HG02798 (cell line): ENCODE results near the gene RCL1.

Source experiments
- ATAC-seq: cut with Tn5 transposase; IDR thresholded peaks from one replicate; pipeline ENCODE4 v1.9.1; 2021; ENCODE audit warnings: mild to moderate bottlenecking; ENCODE audit not compliant: unreplicated experiment, poor library complexity

Gene RCL1

GRCh38 chr9:4804531-4805016 lies 11.8 kb downstream of the RCL1 start:
- ATAC-seq: no peak

GRCh38 chr9:4805191-4805918 lies 12.6 kb downstream of the RCL1 start:
- no peak for ATAC-seq

GRCh38 chr9:4810565-4810964 lies 17.8 kb downstream of the RCL1 start:
- ATAC-seq: no peak

GRCh38 chr9:4811824-4812223 lies 19.1 kb downstream of the RCL1 start:
- no peak for ATAC-seq

- ATAC-seq: no peak
Measured at GRCh38 chr9:4812858-4813257, 20.1 kb downstream of the RCL1 start.

GRCh38 chr9:4814913-4815312 lies 22.2 kb downstream of the RCL1 start:
- ATAC-seq: peak; percentile 68

- peak; percentile 48 for ATAC-seq
Measured at GRCh38 chr9:4815381-4815956, 22.7 kb downstream of the RCL1 start.

- no peak for ATAC-seq
Measured at GRCh38 chr9:4820168-4820567, 27.4 kb downstream of the RCL1 start.

- ATAC-seq: no peak
Measured at GRCh38 chr9:4821133-4821532, 28.4 kb downstream of the RCL1 start.

- no peak for ATAC-seq
Measured at GRCh38 chr9:4822057-4822456, 29.3 kb downstream of the RCL1 start.

- no peak for ATAC-seq
Measured at GRCh38 chr9:4826417-4827166, 33.8 kb downstream of the RCL1 start.

- ATAC-seq: no peak
Measured at GRCh38 chr9:4827224-4827623, 34.5 kb downstream of the RCL1 start.

GRCh38 chr9:4828761-4829160 lies 36.0 kb downstream of the RCL1 start:
- ATAC-seq: no peak

- ATAC-seq: no peak
Measured at GRCh38 chr9:4829969-4830368, 37.2 kb downstream of the RCL1 start.

GRCh38 chr9:4830699-4831098 lies 38.0 kb downstream of the RCL1 start:
- no peak for ATAC-seq

- ATAC-seq: no peak
Measured at GRCh38 chr9:4831119-4831518, 38.4 kb downstream of the RCL1 start.

GRCh38 chr9:4831944-4832343 lies 39.2 kb downstream of the RCL1 start:
- no peak for ATAC-seq

GRCh38 chr9:4832786-4833579 lies 40.2 kb downstream of the RCL1 start:
- ATAC-seq: peak; percentile 40

GRCh38 chr9:4833781-4834560 lies 41.2 kb downstream of the RCL1 start:
- no peak for ATAC-seq

GRCh38 chr9:4836676-4837075 lies 43.9 kb downstream of the RCL1 start:
- no peak for ATAC-seq
